Keratinocyte (primary cell): Measurements from ENCODE around the gene EME1. TPM values are rescaled to one million over a fixed set of nuclear protein-coding genes. Genes with fewer than 3 reads are reported as not detected.

Source experiments
- DNase-seq: peaks from one replicate; pipeline ENCODE4 v3.0.0-alpha.2; 2011; ENCODE audit warnings: low read depth, missing footprints, low spot score
- FAIRE-seq: peaks from 2 replicates; lab custom pipeline; 2011; peaks lifted over from hg19 to GRCh38; lab: Jason Lieb, UNC
- H2AFZ ChIP-seq: 2 replicates; pipeline ENCODE4 v1.6.0; 2012; ENCODE audit warnings: low read length, control low read depth, inconsistent platforms; ENCODE audit not compliant: control insufficient read depth
- H3K27ac ChIP-seq: 2 replicates; pipeline ENCODE4 v1.5.1; 2011; ENCODE audit warnings: low read length; ENCODE audit not compliant: control insufficient read depth, insufficient read depth
- H3K27me3 ChIP-seq: 3 replicates; pipeline ENCODE4 v1.6.0; 2011; ENCODE audit warnings: low read length; ENCODE audit not compliant: control insufficient read depth, insufficient read depth; ENCODE audit errors: extremely low read depth
- H3K36me3 ChIP-seq, 2 experiments: 2 replicates in 1 of 2; 3 replicates in 1 of 2; pipeline ENCODE4 v1.5.1; 2011; ENCODE audit warnings: low read length in 2 of 2, mild to moderate bottlenecking in 1 of 2; ENCODE audit not compliant: control insufficient read depth in 2 of 2, insufficient read depth in 2 of 2; ENCODE audit errors: extremely low read depth in 1 of 2
- H3K4me1 ChIP-seq: 3 replicates; pipeline ENCODE4 v1.5.1; 2011; ENCODE audit warnings: low read length; ENCODE audit not compliant: control insufficient read depth, insufficient read depth; ENCODE audit errors: extremely low read depth
- H3K4me2 ChIP-seq: 3 replicates; pipeline ENCODE4 v1.6.0; 2011; ENCODE audit warnings: low read depth, low read length; ENCODE audit not compliant: control insufficient read depth, insufficient read depth; ENCODE audit errors: extremely low read depth
- H3K4me3 ChIP-seq, 3 experiments: fragments of 200-600 bp in 1 of 3; sonication (generic) in 1 of 3; 2 replicates in 2 of 3; 3 replicates in 1 of 3; pipeline ENCODE4 v1.5.1; 2011 to 2016; ENCODE audit warnings: low read length in 3 of 3, mild to moderate bottlenecking in 3 of 3, control low read depth in 2 of 3, inconsistent platforms in 1 of 3, low read depth in 1 of 3, mixed read lengths in 1 of 3, mixed run types in 1 of 3, moderate library complexity in 1 of 3; ENCODE audit not compliant: control insufficient read depth in 2 of 3, insufficient read depth in 2 of 3; ENCODE audit errors: extremely low read depth in 1 of 3
- H3K79me2 ChIP-seq: 2 replicates; pipeline ENCODE4 v1.6.0; 2012; ENCODE audit warnings: low read length; ENCODE audit not compliant: control insufficient read depth, insufficient read depth
- H3K9ac ChIP-seq: 3 replicates; pipeline ENCODE4 v1.6.0; 2011; ENCODE audit warnings: low read length; ENCODE audit not compliant: control insufficient read depth, insufficient read depth; ENCODE audit errors: extremely low read depth
- H3K9me1 ChIP-seq: 3 replicates; pipeline ENCODE4 v1.6.0; 2011; ENCODE audit warnings: low read length; ENCODE audit not compliant: control insufficient read depth, insufficient read depth; ENCODE audit errors: extremely low read depth
- H3K9me3 ChIP-seq: 2 replicates; pipeline ENCODE4 v1.5.1; 2012; ENCODE audit warnings: low read depth, low read length; ENCODE audit not compliant: control insufficient read depth
- H4K20me1 ChIP-seq: 3 replicates; pipeline ENCODE4 v1.6.0; 2011; ENCODE audit warnings: low read length; ENCODE audit not compliant: control insufficient read depth, insufficient read depth; ENCODE audit errors: extremely low read depth
- CTCF ChIP-seq, 3 experiments: IDR thresholded peaks in 1 of 3; conservative IDR thresholded peaks in 1 of 3; optimal IDR thresholded peaks in 1 of 3; 2 replicates in 2 of 3; 3 replicates in 1 of 3; pipeline versions ENCODE3 to v1.5.1; 2011; ENCODE audit warnings: low read length in 3 of 3, mild to moderate bottlenecking in 3 of 3, moderate library complexity in 2 of 3, control low read depth in 1 of 3, inconsistent platforms in 1 of 3; ENCODE audit not compliant: insufficient read depth in 2 of 3; ENCODE audit errors: extremely low read depth in 1 of 3
- EZH2 ChIP-seq: IDR thresholded peaks from one replicate; pipeline ENCODE4 v1.6.1; 2012; ENCODE audit warnings: inconsistent platforms, mild to moderate bottlenecking, low read length, moderate library complexity
- dilution Hi-C: fragments of 300-500 bp; cut with MboI; formaldehyde crosslinking; loops from one replicate; pipeline ENCODE4 v1.7.0; 2020; ENCODE audit warnings: low sequenced_read_pairs; ENCODE audit not compliant: extremely low pct_ligation_motif_present
- polyA plus RNA-seq, 5 experiments: library from polyadenylated mRNA; depleted of rRNA in 3 of 5; stranded (reverse) in 3 of 5; stranded (forward) in 1 of 5; unstranded in 1 of 5; fragments of >200 nt; gene quantifications; 1 replicate in 1 of 5; 2 replicates in 3 of 5; 3 replicates in 1 of 5; pipeline versions ENCODE4 v1.2.1 to v1.2.3, GENCODE V29; 2011 to 2012; ENCODE audit warnings: missing spikeins in 2 of 5, low read depth in 1 of 5, low replicate concordance in 1 of 5

The EME1 gene
- polyA plus RNA-seq, 1 donor (not counting 4 experiments of a cell fraction or from before 2014, with no cell fraction given): 4.7 TPM

- Histone ChIP-seq H3K9me1 (no peaks in the 10 kb centered on the region), H3K27me3 (no peaks in the 10 kb centered on the region), H3K4me2 (no peak overlapping the region), H4K20me1 (no peaks in the 10 kb centered on the region), H3K79me2 (no peaks in the 10 kb centered on the region), H3K4me1 (no peaks in the 10 kb centered on the region), H3K9ac (no peak overlapping the region), H3K9me3 (no peaks in the 10 kb centered on the region), H2AFZ (no peak overlapping the region), H3K4me3 (no peak overlapping the region), H3K27ac (no peak overlapping the region), H3K36me3 (no peaks in the 10 kb centered on the region)
- dilution Hi-C loops: no loop called here
- DNase-seq (no peak), FAIRE-seq (no peak)
- no peak for TF ChIP-seq CTCF (optimal IDR thresholded peaks at IDR 0.05 in 1 of 3, IDR thresholded peaks at IDR 0.05 in 1 of 3, conservative IDR thresholded peaks at IDR 0.05 in 1 of 3; ENCODE audit: extremely low read depth in 1 of 3, insufficient read depth in 2 of 3, low read length in 3 of 3)
- no peak for TF ChIP-seq EZH2
These were observed 34.4 kb upstream of the EME1 start for GRCh38 chr17:50338645-50339044.

GRCh38 chr17:50339381-50339780 is 33.6 kb upstream of the EME1 start:
- Histone ChIP-seq H3K79me2 (no peaks in the 10 kb centered on the region), H3K27me3 (no peaks in the 10 kb centered on the region), H3K9me3 (no peaks in the 10 kb centered on the region), H3K9me1 (no peaks in the 10 kb centered on the region), H3K36me3 (no peaks in the 10 kb centered on the region), H4K20me1 (no peaks in the 10 kb centered on the region), H3K4me3 (no peak overlapping the region), H3K4me1 (no peaks in the 10 kb centered on the region), H3K4me2 (no peak overlapping the region), H3K27ac (no peak overlapping the region), H2AFZ (no peak overlapping the region), H3K9ac (no peak overlapping the region)
- dilution Hi-C loops: no loop called here
- TF ChIP-seq EZH2 (no peak), CTCF (optimal IDR thresholded peaks at IDR 0.05 in 1 of 3, IDR thresholded peaks at IDR 0.05 in 1 of 3, conservative IDR thresholded peaks at IDR 0.05 in 1 of 3; ENCODE audit: extremely low read depth in 1 of 3, insufficient read depth in 2 of 3, low read length in 3 of 3) (no peak)
- FAIRE-seq (no peak), DNase-seq (no peak)
